Glutamatergic neuron (in vitro differentiated cells): ENCODE measurements around the gene QSOX1. TPM values are rescaled to one million over a fixed set of nuclear protein-coding genes. Genes with fewer than 3 reads are reported as not detected.
A peak's percentile ranks its signal among the peaks of the same experiment; 100 is the strongest.

Experiments
- DNase-seq: peaks from one replicate; pipeline ENCODE4 v3.0.0; 2022
- H3K27ac Mint-ChIP-seq: one replicate; pipeline ENCODE4 v1.8.0; 2020; ENCODE audit warnings: mild to moderate bottlenecking, mixed read lengths, inconsistent platforms; ENCODE audit not compliant: unreplicated experiment
- H3K27me3 Mint-ChIP-seq: one replicate; pipeline ENCODE4 v1.8.0; 2020; ENCODE audit warnings: mild to moderate bottlenecking, moderate library complexity, mixed read lengths, inconsistent platforms; ENCODE audit not compliant: unreplicated experiment
- H3K36me3 Mint-ChIP-seq: one replicate; pipeline ENCODE4 v1.8.0; 2020; ENCODE audit warnings: mild to moderate bottlenecking, mixed read lengths, inconsistent platforms; ENCODE audit not compliant: unreplicated experiment
- H3K4me1 Mint-ChIP-seq: one replicate; pipeline ENCODE4 v1.8.0; 2020; ENCODE audit warnings: mild to moderate bottlenecking, low read depth, mixed read lengths, inconsistent platforms; ENCODE audit not compliant: unreplicated experiment
- H3K4me3 Mint-ChIP-seq: one replicate; pipeline ENCODE4 v1.8.0; 2020; ENCODE audit warnings: mild to moderate bottlenecking, mixed read lengths, inconsistent platforms; ENCODE audit not compliant: unreplicated experiment
- H3K9me3 Mint-ChIP-seq: one replicate; pipeline ENCODE4 v1.8.0; 2020; ENCODE audit warnings: mild to moderate bottlenecking, moderate library complexity, mixed read lengths, inconsistent platforms; ENCODE audit not compliant: unreplicated experiment
- CTCF ChIP-seq: fragments of 200-600 bp; sonication (generic); IDR thresholded peaks from one replicate; pipeline ENCODE4 v1.5.0; 2021; ENCODE audit not compliant: partially characterized antibody, unreplicated experiment
- total RNA-seq: library from RNA; stranded (reverse); fragmentation: NEBNext Ultra II Directional; extraction: Animal tissue kit (Norgen Biotek cat#: 25700); gene quantifications from one replicate; pipeline ENCODE4 v1.2.1, GENCODE V29; 2021; ENCODE audit not compliant: unreplicated experiment

Gene QSOX1
- total RNA-seq, 1 donor from 2014 or later, result 46.1 TPM

DNA sequence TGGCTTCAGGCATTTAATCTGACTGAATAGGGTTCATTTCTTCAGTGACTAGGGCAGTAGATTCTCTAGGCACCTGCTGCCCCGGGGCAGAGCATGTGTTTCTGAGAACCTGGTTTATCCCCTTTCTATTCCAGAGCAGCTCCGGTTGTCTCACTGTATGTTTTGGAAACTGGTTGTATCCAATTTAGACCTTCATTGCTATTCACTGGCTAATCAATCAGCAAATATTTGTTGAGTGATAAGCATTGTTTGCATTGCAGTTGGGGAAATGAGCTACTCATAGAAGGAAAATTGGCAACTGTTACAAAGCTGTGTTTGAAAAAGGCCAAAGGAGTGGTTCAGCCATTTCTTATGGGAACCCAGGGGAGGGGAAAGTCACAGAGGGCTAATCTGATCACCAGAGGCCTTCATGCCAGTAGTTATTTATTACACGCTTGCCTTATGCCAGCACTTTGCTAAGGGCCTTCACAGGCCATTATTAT is 2.9 kb downstream of the QSOX1 start:
- H3K9me3 Mint-ChIP-seq, result peaks cover 2% of the 10 kb centered on the region
- H3K27me3 Mint-ChIP-seq, result peaks cover 11% of the 10 kb centered on the region
- peak overlapping the region; percentile 40 for H3K4me3 Mint-ChIP-seq
- peaks cover 12% of the 10 kb centered on the region for H3K4me1 Mint-ChIP-seq
- no peaks in the 10 kb centered on the region for H3K36me3 Mint-ChIP-seq
- no peak for TF ChIP-seq CTCF
- H3K27ac Mint-ChIP-seq, result no peak overlapping the region
- DNase-seq, result no peak

DNA sequence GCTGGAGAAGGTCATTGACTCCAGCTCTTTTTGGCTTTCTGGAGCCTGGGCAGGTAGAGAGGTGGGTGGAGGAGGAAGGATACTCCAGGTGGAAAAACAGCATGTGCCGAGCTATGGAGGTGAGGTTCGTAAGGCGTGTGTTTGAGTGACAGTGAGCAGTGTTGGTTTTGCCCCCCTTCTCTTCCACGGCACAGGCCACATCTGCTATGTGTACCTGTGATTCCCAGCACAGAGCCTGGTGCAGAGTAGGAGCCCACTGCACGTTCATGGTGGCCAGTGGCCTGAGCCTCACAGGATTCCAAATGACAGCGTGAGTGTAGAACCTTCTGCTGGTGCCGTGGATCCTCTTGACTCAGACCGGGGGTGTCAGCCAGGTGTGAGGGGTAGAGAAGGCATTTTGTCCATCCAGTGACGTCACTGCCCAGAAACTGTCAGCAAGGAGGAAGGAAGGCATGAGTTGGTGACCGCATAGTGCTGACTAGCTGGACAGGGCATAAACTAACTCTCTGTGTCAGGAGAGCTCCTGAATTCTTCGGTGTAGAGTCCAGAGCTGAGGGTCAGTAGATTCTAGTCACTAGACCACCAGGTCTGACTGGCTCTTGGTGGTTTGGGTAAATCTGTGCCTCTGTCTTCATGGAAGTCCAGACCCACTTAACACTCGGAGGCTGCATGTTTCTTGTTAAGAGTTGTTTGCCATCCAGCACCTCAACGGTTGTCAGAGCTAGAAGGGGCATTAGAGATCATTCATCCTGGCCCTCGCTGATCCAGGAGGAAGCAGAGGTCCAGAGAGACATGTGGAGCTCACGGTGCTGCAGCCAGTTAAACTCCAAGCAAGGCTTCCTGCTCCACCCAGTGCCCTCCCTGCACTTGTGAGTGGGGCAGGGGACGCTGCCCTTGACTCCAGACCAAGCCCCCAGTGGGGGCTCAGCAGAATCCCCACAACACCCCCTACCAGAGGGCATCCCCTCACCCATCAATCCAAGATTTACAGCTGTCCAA is 3.8 kb downstream of the QSOX1 start:
- no peak overlapping the region for H3K27ac Mint-ChIP-seq
- H3K27me3 Mint-ChIP-seq, result peaks cover 11% of the 10 kb centered on the region
- no peaks in the 10 kb centered on the region for H3K36me3 Mint-ChIP-seq
- peak overlapping the region; percentile 40 for H3K4me3 Mint-ChIP-seq
- DNase-seq, result no peak
- peaks cover 2% of the 10 kb centered on the region for H3K9me3 Mint-ChIP-seq
- H3K4me1 Mint-ChIP-seq, result peaks cover 12% of the 10 kb centered on the region
- TF ChIP-seq CTCF, result no peak

DNA sequence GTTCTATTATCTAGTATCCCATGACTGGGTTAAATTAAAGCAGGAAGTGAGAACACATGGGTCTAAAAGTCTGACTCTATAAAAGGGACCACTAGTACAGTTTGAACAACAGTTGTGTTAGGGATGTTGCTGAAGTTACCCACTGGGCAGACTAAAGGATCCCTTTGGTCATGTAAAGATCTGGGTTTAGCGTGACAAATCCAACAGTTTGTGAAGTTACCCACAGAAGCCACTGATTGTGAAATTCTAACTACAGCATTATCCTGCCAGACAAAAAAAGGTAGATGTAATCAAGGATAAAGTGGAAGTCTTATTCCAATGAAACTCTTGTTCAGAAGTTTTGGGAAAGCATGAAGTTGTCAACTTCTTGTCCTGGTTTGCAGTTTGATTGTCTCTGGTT is 5.7 kb downstream of the QSOX1 start:
- Mint-ChIP-seq H3K27me3 (peaks cover 13% of the 10 kb centered on the region), H3K36me3 (peaks cover 7% of the 10 kb centered on the region), H3K9me3 (peaks cover 1% of the 10 kb centered on the region), H3K4me1 (peaks cover 20% of the 10 kb centered on the region), H3K4me3 (no peak overlapping the region), H3K27ac (no peak overlapping the region)
- no peak for TF ChIP-seq CTCF
- no peak for DNase-seq

DNA sequence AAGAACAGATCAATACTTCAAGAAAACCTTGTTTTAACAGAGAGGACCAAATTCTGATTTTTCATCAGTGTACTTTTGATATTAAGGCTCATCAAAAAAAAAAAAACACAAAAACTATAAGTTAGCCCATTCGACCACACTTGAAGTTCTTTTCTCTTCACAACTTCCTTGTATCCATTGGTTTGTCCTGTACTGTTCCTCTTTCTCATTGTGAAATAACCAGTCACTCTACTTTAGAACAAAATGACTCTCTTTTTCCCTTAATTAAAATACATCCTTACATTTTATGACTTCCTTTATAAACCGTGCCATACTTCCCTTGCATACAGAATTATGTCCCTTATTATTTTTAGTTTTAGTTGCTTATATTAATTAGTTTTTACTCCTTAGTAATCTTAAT is 8.4 kb downstream of the QSOX1 start:
- H3K4me1 Mint-ChIP-seq, result peaks cover 17% of the 10 kb centered on the region
- H3K27me3 Mint-ChIP-seq, result peaks cover 12% of the 10 kb centered on the region
- TF ChIP-seq CTCF, result no peak
- H3K9me3 Mint-ChIP-seq, result peaks cover 1% of the 10 kb centered on the region
- peaks cover 9% of the 10 kb centered on the region for H3K36me3 Mint-ChIP-seq
- H3K27ac Mint-ChIP-seq, result no peak overlapping the region
- DNase-seq, result no peak
- no peak overlapping the region for H3K4me3 Mint-ChIP-seq

- H3K27ac Mint-ChIP-seq, result no peak overlapping the region
- H3K4me3 Mint-ChIP-seq, result no peak overlapping the region
- H3K27me3 Mint-ChIP-seq, result peaks cover 11% of the 10 kb centered on the region
Observed at GRCh38 chr1:180165096-180165495, 10.4 kb downstream of the QSOX1 start.

More at GRCh38 chr1:180165096-180165495, 10.4 kb downstream of the QSOX1 start:
- Mint-ChIP-seq H3K4me1 (peaks cover 21% of the 10 kb centered on the region), H3K36me3 (peaks cover 9% of the 10 kb centered on the region), H3K9me3 (peaks cover 3% of the 10 kb centered on the region)
- no peak for DNase-seq
- TF ChIP-seq CTCF, result no peak
